Activated naive CD8-positive, alpha-beta T cell treated with anti-CD3 and anti-CD28 coated beads, Interleukin-2, amount 50 U/mL, for 16 hours (primary cell): ENCODE results near the gene ASTL.
"Not testable (repeated sequence)": the region's sequence is repeated elsewhere in the genome, so short reads cannot be mapped to it uniquely, and the experiment has no call there.

ENCODE experiments used
- DNase-seq: peaks from one replicate; pipeline ENCODE4 v3.0.0-alpha.2; 2020; ENCODE audit warnings: low read depth, low spot score

ASTL gene

GRCh38 chr2:96099861-96100798 lies 38.2 kb downstream of the ASTL start:
- DNase-seq = no peak

- DNase-seq = no peak
These were observed 39.3 kb downstream of the ASTL start for GRCh38 chr2:96098900-96099590.

- DNase-seq = no peak
These were observed 40.1 kb downstream of the ASTL start for GRCh38 chr2:96097951-96098823.

- no peak for DNase-seq
These were observed 40.9 kb downstream of the ASTL start for GRCh38 chr2:96097441-96097840.

GRCh38 chr2:96095116-96095636 lies 43.1 kb downstream of the ASTL start:
- no peak for DNase-seq

- DNase-seq = no peak
These were observed 44.8 kb downstream of the ASTL start for GRCh38 chr2:96093528-96093927.

GRCh38 chr2:96092951-96093350 lies 45.4 kb downstream of the ASTL start:
- DNase-seq = no peak

- no peak for DNase-seq
These were observed 45.8 kb downstream of the ASTL start for GRCh38 chr2:96092573-96092877.

- no peak for DNase-seq
These were observed 46.4 kb downstream of the ASTL start for GRCh38 chr2:96091711-96092572.

- DNase-seq = no peak
These were observed 47.1 kb downstream of the ASTL start for GRCh38 chr2:96091141-96091710.

GRCh38 chr2:96090196-96090926 lies 47.9 kb downstream of the ASTL start:
- no peak for DNase-seq

- DNase-seq = no peak
These were observed 48.7 kb downstream of the ASTL start for GRCh38 chr2:96089356-96090195.

- no peak for DNase-seq
These were observed 49.7 kb downstream of the ASTL start for GRCh38 chr2:96088340-96089335.

GRCh38 chr2:96087130-96087529 lies 51.2 kb downstream of the ASTL start:
- no peak for DNase-seq

GRCh38 chr2:96085541-96086355 lies 52.6 kb downstream of the ASTL start:
- no peak for DNase-seq

- not testable (repeated sequence) for DNase-seq
These were observed 53.3 kb downstream of the ASTL start for GRCh38 chr2:96084858-96085518.
